C4-2B (cell line): Measurements from ENCODE around the gene SGSM1.

ENCODE experiments used
- H3K27ac ChIP-seq: fragments of 450-650 bp; 2 replicates; pipeline ENCODE4 v1.5.1; 2017
- CTCF ChIP-seq: fragments of 450-650 bp; conservative IDR thresholded peaks from 2 replicates; pipeline ENCODE4 v1.5.1; 2017; ENCODE audit warnings: mild to moderate bottlenecking
- ZFX ChIP-seq: fragments of 450-650 bp; IDR thresholded peaks from 2 replicates; pipeline ENCODE4 v1.6.1; 2017

SGSM1 gene

GRCh38 chr22:24948356-24949202 lies 142.6 kb downstream of the SGSM1 start:
- TF ChIP-seq ZFX (no peak), CTCF (no peak)
- H3K27ac ChIP-seq, result no peak overlapping the region

- H3K27ac ChIP-seq, result no peak overlapping the region
- TF ChIP-seq CTCF (no peak), ZFX (no peak)
Observed at GRCh38 chr22:24950272-24950902, 144.4 kb downstream of the SGSM1 start.

GRCh38 chr22:24951942-24952836 lies 146.2 kb downstream of the SGSM1 start, which contains the start of gene KIAA1671:
TSS of gene KIAA1671 (plus strand) at chr22:24952716. CDS start at chr22:25028000, 75,284 bp downstream.
- TF ChIP-seq CTCF (peak; percentile 99), ZFX (no peak; the same call in 1 of the 2 replicates)
- peak within 1 kb of the TSS; percentile 90 for H3K27ac ChIP-seq

- no peak for TF ChIP-seq CTCF
- H3K27ac ChIP-seq, result peak overlapping the region; percentile 90
Observed at GRCh38 chr22:24952837-24953383, 146.9 kb downstream of the SGSM1 start.

GRCh38 chr22:24953384-24954113 lies 147.5 kb downstream of the SGSM1 start:
- TF ChIP-seq ZFX (peak; percentile 68; the same call in 1 of the 2 replicates), CTCF (no peak)
- peak overlapping the region; percentile 90 for H3K27ac ChIP-seq

GRCh38 chr22:24954114-24954463 lies 148.1 kb downstream of the SGSM1 start:
- peak overlapping the region; percentile 90 for H3K27ac ChIP-seq
- TF ChIP-seq CTCF, result no peak
